Superior temporal gyrus (tissue), 1 donor: ENCODE data around the gene USP49.
"Not testable (repeated sequence)": the region's sequence is repeated elsewhere in the genome, so short reads cannot be mapped to it uniquely, and the experiment has no call there.

ENCODE experiments used
- DNase-seq: peaks from one replicate; pipeline ENCODE4 v3.0.0-alpha.2; 2016; ENCODE audit errors: extremely low spot score

The USP49 gene

GRCh38 chr6:41813469-41813868 is 81.7 kb downstream of the USP49 start:
- DNase-seq, result no peak

GRCh38 chr6:41811946-41812345 is 83.2 kb downstream of the USP49 start:
- not testable (repeated sequence) for DNase-seq

GRCh38 chr6:41811095-41811494 is 84.1 kb downstream of the USP49 start:
- DNase-seq, result no peak

GRCh38 chr6:41805830-41806774 is 89.1 kb downstream of the USP49 start:
- no peak for DNase-seq

GRCh38 chr6:41801380-41801779 is 93.8 kb downstream of the USP49 start:
- DNase-seq, result peak; percentile 45

- DNase-seq, result no peak
Observed at GRCh38 chr6:41799559-41799911, 95.6 kb downstream of the USP49 start.

GRCh38 chr6:41798901-41799558 is 96.1 kb downstream of the USP49 start:
- no peak for DNase-seq

- no peak for DNase-seq
Observed at GRCh38 chr6:41796474-41796873, 98.7 kb downstream of the USP49 start.

- DNase-seq, result no peak
Observed at GRCh38 chr6:41791984-41792383, 103.2 kb downstream of the USP49 start.

GRCh38 chr6:41791305-41791704 is 103.9 kb downstream of the USP49 start:
- DNase-seq, result no peak

- DNase-seq, result no peak
Observed at GRCh38 chr6:41790045-41790444, 105.1 kb downstream of the USP49 start.

GRCh38 chr6:41789390-41789724 is 105.8 kb downstream of the USP49 start:
- DNase-seq, result no peak

- peak; percentile 97 for DNase-seq
Observed at GRCh38 chr6:41787219-41787917, 107.8 kb downstream of the USP49 start, which contains the start of gene TOMM6. Gene TOMM6 (plus strand): TSS chr6:41787694. CDS start chr6:41787698, 4 bp downstream.

GRCh38 chr6:41786451-41787218 is 108.5 kb downstream of the USP49 start:
- peak; percentile 88 for DNase-seq

GRCh38 chr6:41785689-41786450 is 109.3 kb downstream of the USP49 start:
- no peak for DNase-seq

- no peak for DNase-seq
Observed at GRCh38 chr6:41785254-41785653, 109.9 kb downstream of the USP49 start.

GRCh38 chr6:41784581-41785171 is 110.5 kb downstream of the USP49 start:
- no peak for DNase-seq

GRCh38 chr6:41783106-41783780 is 111.9 kb downstream of the USP49 start:
- DNase-seq, result no peak

- DNase-seq, result no peak
Observed at GRCh38 chr6:41781366-41781730, 113.8 kb downstream of the USP49 start.
